Measurements from ENCODE around the gene ABHD14A.

Gene ABHD14A

GRCh38 chr3:51950899-51951298, 24.0 kb upstream of the ABHD14A start:
- H3K9me3 ChIP-seq (ENCODE audit: control insufficient read depth in 1 of 2, low read length in 2 of 2) = no peaks in the 10 kb centered on the region
- H3K27me3 ChIP-seq (ENCODE audit: low read depth, low read length) = no peaks in the 10 kb centered on the region
- peaks cover 0 to 4% of the 10 kb centered on the region in 2 donors for H3K4me1 ChIP-seq (ENCODE audit: control insufficient read depth in 1 of 2, insufficient read depth in 2 of 2, low read length in 2 of 2)
- no peak overlapping the region for H3K4me3 ChIP-seq (ENCODE audit: low read depth in 1 of 2, low read length in 2 of 2)
- peaks cover under 1 to 24% of the 10 kb centered on the region in 2 donors for H3K36me3 ChIP-seq (ENCODE audit: control insufficient read depth in 1 of 2, insufficient read depth in 2 of 2, low read length in 2 of 2)
- H3K27ac ChIP-seq (ENCODE audit: low read length) = no peak overlapping the region

- peaks cover 0 to 6% of the 10 kb centered on the region in 2 donors for H3K36me3 ChIP-seq (ENCODE audit: control insufficient read depth in 1 of 2, insufficient read depth in 2 of 2, low read length in 2 of 2)
- peaks cover 0 to 14% of the 10 kb centered on the region in 2 donors for H3K4me1 ChIP-seq (ENCODE audit: control insufficient read depth in 1 of 2, insufficient read depth in 2 of 2, low read length in 2 of 2)
- H3K9me3 ChIP-seq (ENCODE audit: control insufficient read depth in 1 of 2, low read length in 2 of 2) = no peaks in the 10 kb centered on the region
- H3K27ac ChIP-seq (ENCODE audit: low read length) = no peak overlapping the region
- H3K4me3 ChIP-seq (ENCODE audit: low read depth in 1 of 2, low read length in 2 of 2) = no peak overlapping the region
- H3K27me3 ChIP-seq (ENCODE audit: low read depth, low read length) = no peaks in the 10 kb centered on the region
Measured at GRCh38 chr3:51953445-51953844, 21.4 kb upstream of the ABHD14A start.

- Histone ChIP-seq H3K36me3 (ENCODE audit: control insufficient read depth in 1 of 2, insufficient read depth in 2 of 2, low read length in 2 of 2) (peaks cover 0 to 11% of the 10 kb centered on the region in 2 donors), H3K27me3 (ENCODE audit: low read depth, low read length) (no peaks in the 10 kb centered on the region), H3K4me1 (ENCODE audit: control insufficient read depth in 1 of 2, insufficient read depth in 2 of 2, low read length in 2 of 2) (peaks cover 0 to 14% of the 10 kb centered on the region in 2 donors), H3K9me3 (ENCODE audit: control insufficient read depth in 1 of 2, low read length in 2 of 2) (no peaks in the 10 kb centered on the region), H3K4me3 (ENCODE audit: low read depth in 1 of 2, low read length in 2 of 2) (no peak overlapping the region), H3K27ac (ENCODE audit: low read length) (no peak overlapping the region)
Measured at GRCh38 chr3:51954105-51954504, 20.8 kb upstream of the ABHD14A start.

- H3K27me3 ChIP-seq (ENCODE audit: low read depth, low read length) = no peaks in the 10 kb centered on the region
- H3K4me3 ChIP-seq (ENCODE audit: low read depth in 1 of 2, low read length in 2 of 2) = no peak overlapping the region
- peaks cover 0 to 14% of the 10 kb centered on the region in 2 donors for H3K4me1 ChIP-seq (ENCODE audit: control insufficient read depth in 1 of 2, insufficient read depth in 2 of 2, low read length in 2 of 2)
- H3K9me3 ChIP-seq (ENCODE audit: control insufficient read depth in 1 of 2, low read length in 2 of 2) = no peaks in the 10 kb centered on the region
- peaks cover 0 to 13% of the 10 kb centered on the region in 2 donors for H3K36me3 ChIP-seq (ENCODE audit: control insufficient read depth in 1 of 2, insufficient read depth in 2 of 2, low read length in 2 of 2)
- H3K27ac ChIP-seq (ENCODE audit: low read length) = no peak overlapping the region
Measured at GRCh38 chr3:51954713-51955112, 20.2 kb upstream of the ABHD14A start.

- Histone ChIP-seq H3K36me3 (ENCODE audit: control insufficient read depth in 1 of 2, insufficient read depth in 2 of 2, low read length in 2 of 2) (peaks cover 0 to 14% of the 10 kb centered on the region in 2 donors), H3K27me3 (ENCODE audit: low read depth, low read length) (no peaks in the 10 kb centered on the region), H3K9me3 (ENCODE audit: control insufficient read depth in 1 of 2, low read length in 2 of 2) (no peaks in the 10 kb centered on the region), H3K27ac (ENCODE audit: low read length) (no peak within 1 kb of the TSS), H3K4me1 (ENCODE audit: control insufficient read depth in 1 of 2, insufficient read depth in 2 of 2, low read length in 2 of 2) (peaks cover 0 to 14% of the 10 kb centered on the region in 2 donors), H3K4me3 (ENCODE audit: low read depth in 1 of 2, low read length in 2 of 2) (peak within 1 kb of the TSS in 1 of 2 donors; percentile 60)
Measured at GRCh38 chr3:51955175-51955892, 19.5 kb upstream of the ABHD14A start, which contains the start of gene GPR62. Gene GPR62, plus strand, starts transcription at chr3:51955381. Its CDS starts 272 bp downstream, at chr3:51955653.

- Histone ChIP-seq H3K9me3 (ENCODE audit: control insufficient read depth in 1 of 2, low read length in 2 of 2) (no peaks in the 10 kb centered on the region), H3K27me3 (ENCODE audit: low read depth, low read length) (no peaks in the 10 kb centered on the region), H3K36me3 (ENCODE audit: control insufficient read depth in 1 of 2, insufficient read depth in 2 of 2, low read length in 2 of 2) (peaks cover 0 to 21% of the 10 kb centered on the region in 2 donors), H3K4me3 (ENCODE audit: low read depth in 1 of 2, low read length in 2 of 2) (peak overlapping the region in 1 of 2 donors; percentile 60), H3K27ac (ENCODE audit: low read length) (no peak overlapping the region), H3K4me1 (ENCODE audit: control insufficient read depth in 1 of 2, insufficient read depth in 2 of 2, low read length in 2 of 2) (peaks cover 0 to 14% of the 10 kb centered on the region in 2 donors)
Measured at GRCh38 chr3:51955893-51956770, 18.7 kb upstream of the ABHD14A start.

GRCh38 chr3:51957520-51958205, 17.2 kb upstream of the ABHD14A start:
- peaks cover 0 to 21% of the 10 kb centered on the region in 2 donors for H3K4me1 ChIP-seq (ENCODE audit: control insufficient read depth in 1 of 2, insufficient read depth in 2 of 2, low read length in 2 of 2)
- H3K36me3 ChIP-seq (ENCODE audit: control insufficient read depth in 1 of 2, insufficient read depth in 2 of 2, low read length in 2 of 2) = peaks cover 4 to 26% of the 10 kb centered on the region in 2 donors
- no peaks in the 10 kb centered on the region for H3K27me3 ChIP-seq (ENCODE audit: low read depth, low read length)
- no peak overlapping the region for H3K27ac ChIP-seq (ENCODE audit: low read length)
- H3K9me3 ChIP-seq (ENCODE audit: control insufficient read depth in 1 of 2, low read length in 2 of 2) = no peaks in the 10 kb centered on the region
- no peak overlapping the region for H3K4me3 ChIP-seq (ENCODE audit: low read depth in 1 of 2, low read length in 2 of 2)

- Histone ChIP-seq H3K4me1 (ENCODE audit: control insufficient read depth in 1 of 2, insufficient read depth in 2 of 2, low read length in 2 of 2) (peaks cover 0 to 27% of the 10 kb centered on the region in 2 donors), H3K4me3 (ENCODE audit: low read depth in 1 of 2, low read length in 2 of 2) (no peak overlapping the region), H3K9me3 (ENCODE audit: control insufficient read depth in 1 of 2, low read length in 2 of 2) (no peaks in the 10 kb centered on the region), H3K27ac (ENCODE audit: low read length) (no peak overlapping the region), H3K27me3 (ENCODE audit: low read depth, low read length) (no peaks in the 10 kb centered on the region), H3K36me3 (ENCODE audit: control insufficient read depth in 1 of 2, insufficient read depth in 2 of 2, low read length in 2 of 2) (peaks cover 4 to 26% of the 10 kb centered on the region in 2 donors)
Measured at GRCh38 chr3:51958603-51959521, 16.0 kb upstream of the ABHD14A start.

- H3K27ac ChIP-seq (ENCODE audit: low read length) = no peak overlapping the region
Measured at GRCh38 chr3:51959651-51960050, 15.2 kb upstream of the ABHD14A start.

GRCh38 chr3:51960386-51960785, 14.5 kb upstream of the ABHD14A start:
- H3K27me3 ChIP-seq (ENCODE audit: low read depth, low read length) = no peaks in the 10 kb centered on the region
- no peaks in the 10 kb centered on the region for H3K9me3 ChIP-seq (ENCODE audit: control insufficient read depth in 1 of 2, low read length in 2 of 2)
- no peak overlapping the region for H3K4me3 ChIP-seq (ENCODE audit: low read depth in 1 of 2, low read length in 2 of 2)
- H3K4me1 ChIP-seq (ENCODE audit: control insufficient read depth in 1 of 2, insufficient read depth in 2 of 2, low read length in 2 of 2) = peaks cover 0 to 41% of the 10 kb centered on the region in 2 donors
- H3K36me3 ChIP-seq (ENCODE audit: control insufficient read depth in 1 of 2, insufficient read depth in 2 of 2, low read length in 2 of 2) = peaks cover 4 to 26% of the 10 kb centered on the region in 2 donors
- H3K27ac ChIP-seq (ENCODE audit: low read length) = no peak overlapping the region

More at GRCh38 chr3:51959651-51960050, 15.2 kb upstream of the ABHD14A start:
- peaks cover 4 to 26% of the 10 kb centered on the region in 2 donors for H3K36me3 ChIP-seq (ENCODE audit: control insufficient read depth in 1 of 2, insufficient read depth in 2 of 2, low read length in 2 of 2)
- H3K4me3 ChIP-seq (ENCODE audit: low read depth in 1 of 2, low read length in 2 of 2) = no peak overlapping the region
- H3K27me3 ChIP-seq (ENCODE audit: low read depth, low read length) = no peaks in the 10 kb centered on the region
- H3K4me1 ChIP-seq (ENCODE audit: control insufficient read depth in 1 of 2, insufficient read depth in 2 of 2, low read length in 2 of 2) = peaks cover 0 to 35% of the 10 kb centered on the region in 2 donors
- H3K9me3 ChIP-seq (ENCODE audit: control insufficient read depth in 1 of 2, low read length in 2 of 2) = no peaks in the 10 kb centered on the region

All from muscle layer of duodenum (tissue), 2 donors.